Measurements from ENCODE around the gene CTNNA2. TPM values are rescaled to one million over a fixed set of nuclear protein-coding genes. Genes with fewer than 3 reads are reported as not detected.

Gene CTNNA2
- total RNA-seq, 1 donor from 2014 or later, result 0.13 TPM

- no peak for DNase-seq (ENCODE audit: low spot score)
- intact Hi-C loops (cut with DNase I), result no loop called here
These were observed 437.7 kb downstream of the CTNNA2 start for GRCh38 chr2:79950526-79950925.

- intact Hi-C loops (cut with DNase I), result no loop called here
- DNase-seq (ENCODE audit: low spot score), result no peak
These were observed 439.8 kb downstream of the CTNNA2 start for GRCh38 chr2:79952616-79953015.

- DNase-seq (ENCODE audit: low spot score), result no peak
- intact Hi-C loops (cut with DNase I), result no loop called here
These were observed 447.2 kb downstream of the CTNNA2 start for GRCh38 chr2:79960035-79960434.

- no peak for DNase-seq (ENCODE audit: low spot score)
- intact Hi-C loops (cut with DNase I), result no loop called here
These were observed 447.7 kb downstream of the CTNNA2 start for GRCh38 chr2:79960519-79960918.

- intact Hi-C loops (cut with DNase I), result no loop called here
- DNase-seq (ENCODE audit: low spot score), result no peak
These were observed 452.1 kb downstream of the CTNNA2 start for GRCh38 chr2:79964966-79965365.

- intact Hi-C loops (cut with DNase I), result no loop called here
- DNase-seq (ENCODE audit: low spot score), result no peak
These were observed 453.5 kb downstream of the CTNNA2 start for GRCh38 chr2:79966369-79966768.

- no peak for DNase-seq (ENCODE audit: low spot score)
- intact Hi-C loops (cut with DNase I), result no loop called here
These were observed 454.0 kb downstream of the CTNNA2 start for GRCh38 chr2:79966882-79967281.

- intact Hi-C loops (cut with DNase I), result no loop called here
- no peak for DNase-seq (ENCODE audit: low spot score)
These were observed 459.0 kb downstream of the CTNNA2 start for GRCh38 chr2:79971807-79972206.

- intact Hi-C loops (cut with DNase I), result no loop called here
- DNase-seq (ENCODE audit: low spot score), result no peak
These were observed 459.8 kb downstream of the CTNNA2 start for GRCh38 chr2:79972661-79973060.

GRCh38 chr2:79975791-79976565, 463.1 kb downstream of the CTNNA2 start:
- intact Hi-C loops (cut with DNase I), result no loop called here

GRCh38 chr2:79977792-79978191, 464.9 kb downstream of the CTNNA2 start:
- DNase-seq (ENCODE audit: low spot score), result no peak
- intact Hi-C loops (cut with DNase I), result no loop called here

More at GRCh38 chr2:79975791-79976565, 463.1 kb downstream of the CTNNA2 start:
- no peak for DNase-seq (ENCODE audit: low spot score)

- DNase-seq (ENCODE audit: low spot score), result no peak
- intact Hi-C loops (cut with DNase I), result no loop called here
These were observed 467.3 kb downstream of the CTNNA2 start for GRCh38 chr2:79980116-79980515.

- intact Hi-C loops (cut with DNase I), result no loop called here
- no peak for DNase-seq (ENCODE audit: low spot score)
These were observed 468.0 kb downstream of the CTNNA2 start for GRCh38 chr2:79980816-79981215.

- DNase-seq (ENCODE audit: low spot score), result no peak
- intact Hi-C loops (cut with DNase I), result no loop called here
These were observed 468.5 kb downstream of the CTNNA2 start for GRCh38 chr2:79981316-79981715.

GRCh38 chr2:79982445-79982844, 469.6 kb downstream of the CTNNA2 start:
- no peak for DNase-seq (ENCODE audit: low spot score)
- intact Hi-C loops (cut with DNase I), result no loop called here

GRCh38 chr2:79984476-79984875, 471.6 kb downstream of the CTNNA2 start:
- DNase-seq (ENCODE audit: low spot score), result no peak
- intact Hi-C loops (cut with DNase I), result no loop called here

GRCh38 chr2:79985145-79985544, 472.3 kb downstream of the CTNNA2 start:
- no peak for DNase-seq (ENCODE audit: low spot score)
- intact Hi-C loops (cut with DNase I), result no loop called here

- DNase-seq (ENCODE audit: low spot score), result no peak
- intact Hi-C loops (cut with DNase I), result no loop called here
These were observed 472.7 kb downstream of the CTNNA2 start for GRCh38 chr2:79985571-79985970.

- no peak for DNase-seq (ENCODE audit: low spot score)
- intact Hi-C loops (cut with DNase I), result no loop called here
These were observed 480.3 kb downstream of the CTNNA2 start for GRCh38 chr2:79993144-79993543.

- intact Hi-C loops (cut with DNase I), result no loop called here
- DNase-seq (ENCODE audit: low spot score), result no peak
These were observed 481.3 kb downstream of the CTNNA2 start for GRCh38 chr2:79994161-79994560.

- DNase-seq (ENCODE audit: low spot score), result no peak
- intact Hi-C loops (cut with DNase I), result no loop called here
These were observed 482.1 kb downstream of the CTNNA2 start for GRCh38 chr2:79994965-79995364.

- no peak for DNase-seq (ENCODE audit: low spot score)
- intact Hi-C loops (cut with DNase I), result no loop called here
These were observed 483.9 kb downstream of the CTNNA2 start for GRCh38 chr2:79996709-79997108.
